Stimulated activated CD4-positive, alpha-beta T cell treated with anti-CD3 and anti-CD28 coated beads, TNF-alpha, amount 100 ng/mL, for 24 hours (primary cell): ENCODE results near the gene UBE2E1.

ENCODE experiments used
- DNase-seq, 3 experiments: peaks; one replicate each; pipeline ENCODE4 v3.0.0-alpha.2; 2020; ENCODE audit warnings: low read depth in 3 of 3

The UBE2E1 gene

DNA sequence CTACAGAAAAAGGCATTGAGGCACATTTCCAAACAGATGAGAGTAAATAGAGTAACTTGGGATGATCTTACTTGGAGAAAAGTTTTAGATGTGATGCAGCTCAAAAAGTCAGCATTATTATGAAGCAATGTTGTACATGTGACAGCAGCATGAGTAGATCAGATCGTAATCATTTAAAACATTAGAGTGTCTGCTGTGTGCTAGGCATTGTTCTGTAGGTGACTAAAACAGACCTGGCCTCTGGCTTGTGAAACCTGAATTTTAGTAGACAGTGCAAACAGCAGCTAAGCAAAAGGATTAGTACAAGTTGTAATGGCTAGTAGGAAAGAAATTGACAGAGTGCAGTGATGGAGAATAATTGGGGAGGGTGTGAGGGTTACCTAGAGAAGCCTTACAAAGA lies 15.1 kb downstream of the UBE2E1 start:
- DNase-seq, result no peak

DNA sequence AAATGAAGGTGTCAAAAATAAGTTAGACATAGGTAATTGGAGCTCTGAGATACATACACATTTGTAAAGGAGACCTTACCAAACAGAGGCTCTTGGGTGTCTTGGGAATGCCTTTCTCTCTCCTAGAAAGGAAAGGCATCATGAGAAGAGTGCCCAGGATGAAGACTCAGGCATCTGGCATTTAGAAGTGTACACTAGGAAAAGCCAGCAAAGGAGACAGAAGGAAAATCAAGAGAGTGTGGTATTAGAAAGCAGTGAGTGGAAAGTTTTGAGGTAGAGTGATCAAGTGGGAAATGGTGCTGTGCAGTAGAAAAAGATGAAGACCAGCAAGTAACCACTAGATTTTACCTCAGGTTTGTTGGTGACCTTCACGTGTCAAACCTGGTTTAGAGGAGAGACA lies 16.1 kb downstream of the UBE2E1 start:
- no peak for DNase-seq

DNA sequence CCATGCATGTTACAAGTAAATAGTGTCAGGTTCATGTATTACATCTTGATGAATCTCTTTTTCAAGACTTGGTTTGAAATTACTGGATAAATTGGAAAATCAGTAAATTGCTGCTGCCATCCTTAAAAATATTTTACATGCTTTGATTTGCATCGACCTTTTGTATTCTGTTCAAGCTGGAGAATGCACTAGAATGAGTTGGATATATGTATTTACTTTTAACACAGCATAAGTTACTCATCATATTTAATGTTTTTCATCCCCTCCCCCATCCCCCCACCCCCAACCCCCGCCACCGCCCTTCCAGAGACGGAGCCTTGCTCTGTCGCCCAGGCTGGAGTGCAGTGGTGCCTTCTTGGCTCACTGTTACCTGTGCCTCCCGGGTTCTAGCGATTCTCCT lies 16.8 kb downstream of the UBE2E1 start:
- no peak for DNase-seq

DNA sequence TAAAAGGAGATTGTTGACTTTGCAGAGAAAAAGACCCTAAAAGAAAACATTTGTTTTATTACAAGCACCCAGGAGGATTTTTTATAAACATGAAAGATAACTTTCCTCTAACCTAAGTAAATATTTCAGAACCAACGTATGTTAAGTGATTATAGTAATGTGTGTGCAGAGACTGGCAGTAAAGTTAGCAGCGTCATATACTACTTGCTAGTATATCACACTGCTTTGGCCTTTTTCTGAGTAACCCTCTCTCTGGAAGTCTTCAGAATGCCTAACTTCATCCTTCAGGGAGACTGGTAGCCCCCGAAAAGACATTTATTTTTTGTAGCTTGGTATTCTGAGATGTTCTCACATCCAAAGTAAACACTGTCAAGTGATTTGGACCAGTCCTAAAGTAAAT lies 17.9 kb downstream of the UBE2E1 start:
- DNase-seq, result no peak

DNA sequence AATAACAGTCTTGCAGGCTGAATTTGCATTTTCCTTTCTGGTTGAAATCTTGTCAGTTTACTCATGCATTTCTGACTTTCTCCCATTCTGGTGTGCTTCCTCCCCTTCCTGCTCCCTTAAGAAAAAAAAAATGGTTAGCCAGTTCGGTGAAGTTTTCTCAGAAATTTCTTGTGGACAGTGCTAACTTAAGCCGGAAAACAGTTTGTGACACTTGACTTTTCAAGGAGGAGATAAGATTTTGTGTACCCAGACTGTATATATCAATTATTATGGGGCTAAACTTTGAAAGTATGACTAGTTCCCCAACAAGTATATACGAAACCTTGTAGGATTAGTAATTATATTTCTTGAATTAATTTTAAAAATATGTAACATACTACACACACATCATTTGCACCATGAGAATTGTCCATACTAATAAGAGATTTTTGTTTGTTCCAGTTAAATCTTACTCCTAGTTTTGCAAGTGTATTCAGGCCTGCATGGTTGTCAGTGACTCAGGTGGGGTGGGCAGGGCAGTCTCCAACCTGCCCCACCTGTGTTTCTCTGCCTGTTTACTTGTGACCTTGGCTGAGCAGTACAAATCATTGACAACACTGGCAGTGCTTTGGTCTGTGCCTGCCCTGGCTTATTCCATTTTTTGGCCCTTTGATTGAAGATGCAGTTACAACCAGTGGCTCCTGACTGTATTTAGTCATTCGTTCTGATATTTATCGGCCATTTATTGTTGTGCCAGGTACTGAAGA lies 19.1 kb downstream of the UBE2E1 start:
- DNase-seq, result no peak

DNA sequence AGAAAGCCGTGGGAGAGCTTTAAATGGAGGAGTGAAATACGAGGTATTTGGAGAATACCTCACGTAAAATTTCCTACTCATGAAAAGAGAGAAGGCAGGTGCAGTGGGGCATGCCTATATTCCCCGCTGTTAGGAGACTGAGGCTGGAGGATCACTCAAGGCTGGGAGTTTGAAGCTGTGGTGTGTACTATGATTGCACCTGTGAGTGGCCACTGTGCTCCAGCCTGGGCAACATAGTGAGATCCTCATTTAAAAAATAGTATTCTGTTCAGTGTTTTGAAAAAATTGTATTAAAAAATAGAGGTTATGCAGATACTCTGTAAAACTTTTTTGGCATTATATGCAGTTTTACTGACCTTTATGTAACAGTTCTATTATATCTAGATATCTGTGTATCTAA lies 20.0 kb downstream of the UBE2E1 start:
- no peak for DNase-seq

DNA sequence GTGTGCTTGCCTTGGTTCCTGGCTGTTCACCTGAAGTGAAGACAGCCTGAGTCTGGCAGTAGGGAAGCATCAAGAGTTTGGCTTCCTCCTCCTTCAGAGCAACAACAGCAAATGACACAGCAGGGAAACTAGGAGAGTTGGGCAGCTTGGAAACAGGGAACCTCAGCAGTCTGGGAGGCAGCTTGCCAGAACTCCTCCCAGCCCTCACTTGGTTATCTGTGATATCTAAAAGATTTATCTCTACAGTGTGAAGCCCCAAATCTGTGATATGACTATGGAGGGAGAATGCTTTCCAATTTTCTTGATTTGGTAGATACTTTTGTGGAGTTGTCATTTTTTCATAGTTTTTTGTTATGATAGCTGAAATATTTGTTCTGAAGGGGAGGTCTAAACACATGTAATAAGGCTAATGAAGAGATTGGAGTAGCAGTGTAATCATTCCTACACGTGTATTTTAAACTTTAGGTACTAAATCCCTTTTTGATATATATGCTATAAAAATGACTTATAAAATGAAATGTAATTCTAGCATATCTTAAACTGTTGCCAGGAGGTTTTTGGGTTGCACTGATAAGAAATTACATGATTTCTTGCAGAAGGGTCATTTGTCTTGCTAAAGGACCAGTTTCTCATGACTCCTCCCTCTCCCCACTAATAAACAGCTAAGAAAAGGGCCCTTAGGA lies 20.8 kb downstream of the UBE2E1 start:
- DNase-seq, result no peak

DNA sequence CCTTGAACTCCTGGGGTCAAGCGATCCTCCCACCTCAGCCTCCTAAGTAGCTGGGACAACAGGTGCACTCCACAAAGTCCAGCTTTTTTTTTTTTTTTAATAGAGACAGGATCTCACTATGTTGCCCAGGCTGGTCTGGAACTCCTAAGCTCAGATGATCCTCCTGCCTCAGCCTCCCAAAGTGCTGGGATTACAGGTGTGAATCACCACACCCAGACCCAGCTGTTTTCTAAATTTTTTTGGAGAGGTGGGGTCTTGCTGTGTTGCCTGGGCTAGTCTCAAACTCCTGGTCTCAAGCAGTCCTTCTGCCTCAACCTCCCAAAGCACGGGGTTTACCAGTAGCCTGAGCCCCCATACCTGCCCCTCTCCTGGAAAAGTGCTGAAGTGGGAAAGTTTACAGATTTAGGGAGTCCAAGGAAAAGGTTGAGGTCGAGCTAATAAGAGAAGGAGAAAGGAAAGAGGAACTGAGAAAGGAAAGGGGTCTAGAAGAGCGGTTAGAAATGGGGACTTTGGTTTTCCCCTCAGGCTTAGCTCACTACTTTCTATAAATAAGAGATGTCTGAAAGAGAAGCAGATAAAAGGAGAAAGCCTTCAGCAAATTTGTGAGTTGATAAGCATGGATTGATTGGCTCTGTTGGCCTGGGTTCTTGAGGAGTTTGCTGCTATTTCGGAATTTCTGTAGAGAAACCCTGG lies 23.6 kb downstream of the UBE2E1 start:
- no peak for DNase-seq

DNA sequence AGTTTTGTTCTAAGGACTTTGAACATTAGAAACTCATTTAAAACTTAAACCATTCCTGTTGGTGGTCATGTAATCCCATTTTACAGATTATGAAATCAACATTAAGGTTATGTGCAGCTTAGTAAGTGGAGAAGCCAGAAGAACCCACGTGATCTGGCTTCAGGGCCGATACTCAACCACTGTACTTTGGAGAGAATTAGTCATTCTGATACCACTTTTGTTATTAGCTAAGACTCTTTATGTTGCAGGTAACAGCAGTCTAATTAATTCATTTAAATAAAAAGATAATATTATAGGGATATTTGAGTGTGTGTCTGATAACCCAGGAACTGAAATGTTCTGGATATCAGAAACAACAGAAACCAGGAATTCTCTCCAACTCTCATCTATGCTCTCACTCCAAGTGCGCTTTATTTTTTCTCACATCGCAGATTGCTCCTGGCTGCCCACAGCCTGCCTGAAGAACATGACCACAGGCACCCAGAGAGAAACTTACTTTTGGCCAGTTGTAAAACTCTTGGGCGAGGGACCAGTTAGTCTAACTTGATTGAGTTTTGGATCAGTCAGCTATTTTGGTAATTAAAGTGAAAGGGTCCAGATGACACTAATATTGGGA lies 25.2 kb downstream of the UBE2E1 start:
- DNase-seq, result no peak

DNA sequence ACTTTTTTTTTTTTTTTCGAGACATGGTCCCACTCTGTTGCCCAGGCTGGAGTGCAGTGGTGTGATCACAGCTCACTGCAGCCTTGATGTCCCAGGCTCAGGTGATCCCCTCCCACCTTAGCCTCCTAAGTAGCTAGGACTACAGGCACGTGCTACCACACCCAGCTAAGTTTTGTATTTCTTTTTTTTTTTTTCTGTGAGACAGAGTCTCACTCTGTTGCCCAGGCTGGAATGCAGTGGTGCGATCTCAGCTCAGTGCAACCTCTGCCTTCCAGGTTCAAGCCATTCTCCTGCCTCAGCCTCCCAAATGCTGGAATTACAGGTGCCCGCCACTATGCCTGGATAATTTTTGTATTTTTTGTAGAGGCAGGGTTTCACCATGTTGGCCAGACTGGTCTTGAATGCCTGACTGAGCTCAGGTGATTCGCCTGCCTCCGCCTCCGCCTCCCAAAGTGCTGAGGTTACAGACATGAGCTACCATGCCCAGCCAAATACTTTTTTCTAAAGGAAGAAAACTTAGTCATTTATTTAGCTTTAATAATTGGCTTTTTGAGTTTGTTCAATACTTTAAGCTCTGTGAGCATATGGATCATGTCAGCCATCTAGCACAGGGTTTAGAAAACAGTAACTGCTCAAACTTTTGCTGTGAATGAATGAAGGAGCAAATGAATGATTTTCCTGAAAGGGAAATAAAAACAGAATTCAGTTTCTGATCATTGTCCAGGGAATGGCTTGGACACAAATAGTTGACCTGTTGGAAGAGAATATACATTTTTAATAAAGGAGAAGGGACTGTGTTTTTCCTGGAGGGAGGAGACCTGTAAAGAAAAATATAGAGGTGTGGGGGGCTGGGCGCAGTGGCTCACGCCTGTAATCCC lies 26.0 kb downstream of the UBE2E1 start:
- no peak for DNase-seq

DNA sequence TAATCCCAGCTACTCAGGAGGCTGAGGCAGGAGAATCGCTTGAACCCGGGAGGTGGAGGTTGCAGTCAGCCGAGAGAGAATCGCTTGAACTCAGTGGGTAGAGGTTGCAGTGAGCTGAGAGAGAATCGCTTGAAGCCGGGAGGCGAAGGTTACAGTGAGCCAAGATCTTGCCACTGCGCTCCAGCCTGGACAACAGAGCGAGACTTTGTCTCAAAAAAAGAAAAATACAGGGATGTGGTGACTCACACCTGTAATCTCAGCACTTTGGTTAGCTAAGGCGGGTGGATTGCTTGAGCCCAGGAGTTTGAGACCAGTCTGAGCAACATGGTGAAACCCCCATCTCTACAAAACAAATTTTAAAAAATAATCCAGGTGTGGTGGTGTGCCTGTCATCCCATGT lies 26.8 kb downstream of the UBE2E1 start:
- DNase-seq, result no peak

DNA sequence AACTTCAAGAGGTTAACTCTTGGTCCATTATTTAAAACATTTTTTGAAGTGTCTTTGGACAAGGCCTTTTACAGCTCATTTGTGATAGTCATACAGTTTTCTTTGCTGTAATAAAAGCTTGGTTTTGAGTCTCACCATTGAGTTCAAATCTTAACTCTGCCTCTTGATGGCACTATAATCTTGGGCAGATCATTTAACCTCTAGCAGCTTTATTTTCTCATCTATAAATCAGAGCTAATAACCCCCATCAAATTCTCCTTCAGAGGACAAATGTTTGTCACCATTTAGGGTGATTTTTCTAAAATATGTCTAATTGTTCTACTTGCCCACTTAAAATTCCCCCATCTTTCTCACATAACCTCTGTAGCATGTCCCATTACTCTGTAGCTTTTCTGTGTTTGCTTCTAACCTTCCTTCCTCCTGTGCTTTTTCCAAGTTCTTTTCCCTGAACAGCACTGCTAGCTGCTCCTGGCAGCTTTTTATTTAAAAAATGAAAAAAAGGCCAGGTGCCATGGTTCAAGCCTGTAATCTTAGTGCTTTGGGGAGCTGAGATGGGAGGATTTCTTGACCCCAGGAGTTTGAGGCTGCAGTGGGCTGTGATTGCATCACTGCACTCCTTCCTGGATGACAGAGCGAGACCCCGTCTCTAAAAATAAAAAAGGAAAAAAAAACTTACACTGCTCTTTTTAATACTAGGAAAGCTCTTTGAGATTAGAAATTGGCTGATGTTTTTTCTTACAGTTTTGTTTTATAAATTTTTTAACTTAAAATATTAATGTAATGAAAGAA lies 28.5 kb downstream of the UBE2E1 start:
- no peak for DNase-seq

DNA sequence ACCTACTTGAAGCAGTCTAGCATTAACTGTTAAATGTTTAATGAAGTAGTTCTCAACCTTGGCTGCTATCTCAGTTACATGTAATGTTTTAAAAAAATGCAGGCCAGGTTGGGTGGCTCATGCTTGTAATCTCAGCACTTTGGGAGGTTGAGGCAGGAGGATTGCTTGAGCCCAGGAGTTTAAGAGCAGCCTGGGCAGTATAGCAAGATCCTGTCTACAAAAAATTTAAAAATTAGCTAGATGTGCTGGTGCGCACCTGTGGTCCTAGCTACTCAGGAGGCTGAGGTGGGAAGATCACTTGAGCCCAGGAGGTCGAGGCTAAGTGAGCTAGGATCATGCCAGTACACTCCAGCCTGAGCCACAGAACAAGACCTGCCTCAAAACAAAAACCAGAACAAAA lies 29.3 kb downstream of the UBE2E1 start:
- no peak for DNase-seq

DNA sequence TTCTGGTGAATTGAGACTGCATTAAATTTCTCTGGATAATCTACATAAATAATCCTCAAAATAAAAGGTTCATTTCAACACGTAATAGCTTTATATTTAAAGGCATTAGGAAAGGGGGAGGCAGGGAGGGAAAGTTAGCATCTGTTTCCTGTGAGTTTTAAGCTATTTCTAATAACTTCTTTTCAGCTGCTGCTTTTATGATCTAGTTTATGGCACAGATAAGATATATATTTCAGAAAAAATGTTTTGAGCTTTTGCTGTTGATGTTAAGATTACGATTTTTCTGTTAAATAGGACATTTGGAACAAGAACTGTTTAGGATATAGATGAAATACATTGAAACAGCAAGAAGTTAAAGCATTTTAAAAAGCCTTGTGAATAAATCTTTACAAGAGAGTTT lies 30.0 kb downstream of the UBE2E1 start:
- DNase-seq, result no peak

DNA sequence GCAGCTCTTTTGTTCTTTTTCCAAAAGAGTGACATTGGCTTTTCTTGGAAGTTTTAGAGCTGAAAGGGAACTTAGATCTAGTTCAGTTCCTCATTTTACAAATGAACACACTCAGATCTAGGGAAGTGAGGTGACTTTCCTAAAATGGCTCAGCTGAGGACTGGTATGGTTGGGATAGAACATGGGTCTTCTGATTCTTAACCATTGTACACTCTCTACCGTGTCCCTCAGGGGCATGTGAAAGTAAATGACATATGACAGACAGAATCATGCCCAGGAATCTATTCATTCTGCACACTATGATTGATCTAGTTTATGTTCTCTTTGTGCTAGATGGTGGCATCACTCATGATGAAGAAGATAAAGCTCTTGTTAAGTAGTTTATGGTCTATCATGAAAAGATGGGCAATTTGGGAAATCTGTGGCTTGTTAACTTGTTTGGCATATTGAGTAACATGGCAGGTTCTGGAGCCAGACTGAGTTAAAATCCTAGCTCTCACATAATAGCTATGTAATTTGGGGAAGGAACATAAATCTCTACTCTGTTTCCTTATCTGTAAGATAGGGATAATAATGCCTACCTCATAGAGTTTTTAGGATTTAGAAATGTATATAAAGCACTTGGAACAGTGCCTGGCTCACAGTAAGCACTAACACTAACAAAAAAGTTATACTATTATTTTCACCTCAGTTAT lies 30.9 kb downstream of the UBE2E1 start:
- DNase-seq, result no peak

DNA sequence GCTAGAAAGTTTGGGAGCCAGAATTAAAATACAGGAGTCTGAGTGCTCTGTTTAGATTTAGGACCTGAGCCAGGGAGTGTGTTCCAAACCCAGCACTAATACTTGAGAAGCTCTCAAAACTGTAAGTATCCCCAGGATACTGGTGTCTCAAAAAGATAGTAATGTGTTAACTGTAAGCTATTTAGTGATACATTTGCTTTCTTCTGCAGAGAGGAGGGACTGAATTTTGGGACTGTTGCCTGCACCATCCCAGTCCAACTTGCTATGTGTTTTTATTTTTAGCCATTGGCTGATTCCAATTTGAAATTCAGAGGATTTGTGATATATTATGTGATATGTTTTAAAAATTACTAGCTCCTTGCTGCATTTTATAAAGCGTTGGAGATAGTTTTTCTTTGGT lies 31.5 kb downstream of the UBE2E1 start:
- DNase-seq, result no peak

DNA sequence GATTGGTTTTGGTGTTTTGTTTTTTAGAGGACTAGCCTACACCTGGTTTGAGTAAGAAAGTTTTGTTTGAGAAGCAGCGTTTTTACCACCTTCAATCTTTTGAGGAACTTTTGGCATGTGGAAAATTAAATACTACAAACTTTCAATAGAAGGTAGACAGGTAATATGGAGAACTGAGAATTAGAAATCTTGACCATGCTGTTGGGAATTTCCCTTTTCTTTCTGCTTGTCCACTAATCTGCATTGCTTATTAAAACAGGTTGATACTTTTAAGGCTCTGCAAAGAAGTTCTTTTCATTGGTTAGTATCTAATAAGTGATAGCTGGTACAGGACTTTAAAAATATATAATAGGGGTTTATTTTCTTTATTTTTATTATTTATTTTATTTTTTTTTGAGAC lies 31.9 kb downstream of the UBE2E1 start:
- no peak for DNase-seq

DNA sequence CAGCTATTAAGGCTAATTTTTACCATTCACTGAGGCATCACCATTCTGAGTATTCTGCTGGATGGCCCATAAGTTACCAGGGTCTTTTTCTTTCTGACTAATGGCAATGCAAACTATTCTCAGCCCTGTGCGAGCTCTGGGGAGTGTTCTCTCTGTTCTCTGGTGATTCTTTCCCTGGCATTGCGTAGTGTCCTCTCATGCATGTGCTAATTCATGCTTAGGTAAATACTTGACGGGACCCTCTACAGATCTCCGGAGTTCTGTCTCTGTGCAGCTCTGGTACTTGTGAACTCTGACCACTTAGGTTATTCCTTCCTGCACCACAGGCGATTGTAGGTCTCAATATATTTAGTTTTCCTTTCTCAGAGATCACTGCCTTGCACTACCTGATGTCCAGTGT lies 34.8 kb downstream of the UBE2E1 start:
- DNase-seq, result no peak

DNA sequence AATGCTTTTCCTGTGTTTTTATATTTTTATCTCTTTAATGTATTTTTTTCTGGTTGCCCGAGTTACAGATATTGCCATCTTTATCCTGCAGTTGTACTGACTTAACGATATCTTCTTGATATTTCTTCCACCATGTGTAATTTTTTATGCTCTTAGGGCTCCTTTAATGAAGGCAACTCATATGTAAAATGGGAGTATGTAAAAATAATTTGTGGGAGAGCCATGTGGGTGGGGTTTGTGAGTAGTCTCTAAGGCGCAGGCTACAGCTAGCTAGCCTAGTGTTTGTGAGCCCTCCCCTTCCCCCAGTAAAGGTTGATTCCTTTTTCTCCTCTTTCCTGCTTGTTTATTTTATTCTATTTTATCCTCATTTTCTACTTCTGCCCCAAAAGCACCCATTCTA lies 38.1 kb downstream of the UBE2E1 start:
- no peak for DNase-seq
